Peyer's patch (tissue), 4 donors: ENCODE measurements around the gene ANKS1A.
"Not testable (repeated sequence)": the region's sequence is repeated elsewhere in the genome, so short reads cannot be mapped to it uniquely, and the experiment has no call there.

Experiments used
- CTCF ChIP-seq, 6 experiments: fragments of 450-650 bp in 4 of 6; fragments of 200-600 bp in 2 of 6; sonication (generic) in 1 of 6; IDR thresholded peaks; one replicate each; pipeline ENCODE4 v1.5.1; 2017 to 2019; ENCODE audit warnings: antibody characterized with exemption in 6 of 6, mild to moderate bottlenecking in 3 of 6, moderate library complexity in 1 of 6
- POLR2A ChIP-seq, 2 donors: fragments of 450-650 bp; IDR thresholded peaks; one replicate each; pipeline ENCODE4 v1.5.1; 2017; ENCODE audit warnings: antibody characterized with exemption in 2 of 2, mild to moderate bottlenecking in 2 of 2, moderate library complexity in 2 of 2

GRCh38 chr6:34899748-34900147 lies 10.7 kb downstream of the ANKS1A start:
- not testable (repeated sequence) for TF ChIP-seq CTCF, POLR2A (IDR thresholded peaks at IDR 0.05)
